ENCODE data around the gene RPL36.

GRCh38 chr19:5714816-5715215 lies 24.7 kb downstream of the RPL36 start:
- TF ChIP-seq EZH2 (IDR thresholded peaks at IDR 0.05; ENCODE audit: low read depth, unreplicated experiment) (no peak), EZH2phosphoT487 (IDR thresholded peaks at IDR 0.05; ENCODE audit: unreplicated experiment) (no peak)
